DOHH2 (cell line): ENCODE measurements around the gene PHKG2.

Experiments used
- CTCF ChIP-seq: fragments of 200-600 bp; sonication (generic); IDR thresholded peaks from one replicate; pipeline ENCODE4 v1.5.1; 2014; ENCODE audit warnings: antibody characterized with exemption, mild to moderate bottlenecking, low read depth, low read length; ENCODE audit not compliant: poor library complexity, severe bottlenecking
- EZH2phosphoT487 ChIP-seq: fragments of 200-600 bp; sonication (generic); IDR thresholded peaks from 2 replicates; pipeline ENCODE4 v1.6.1; 2017; ENCODE audit warnings: borderline replicate concordance, mild to moderate bottlenecking, antibody characterized with exemption, low read length, moderate library complexity, mixed read lengths

- TF ChIP-seq CTCF (no peak), EZH2phosphoT487 (no peak)
Measured at GRCh38 chr16:30779596-30779995, 31.4 kb downstream of the PHKG2 start.
